B cell (primary cell): ENCODE measurements around the gene OR4K17. TPM values are rescaled to one million over a fixed set of nuclear protein-coding genes. Genes with fewer than 3 reads are reported as not detected.

Experiments
- ATAC-seq: fragments of 200-7000 bp; cut with Tn5 transposase; one replicate; pipeline ENCODE4 v1.10.0; 2021; ENCODE audit warnings: low read depth, mild to moderate bottlenecking, moderate number of reproducible peaks, moderate library complexity
- CTCF ChIA-PET: fragments of 350-600 bp; sonication (Branson Sonifier 250); formaldehyde crosslinking; loops from one replicate; lab custom pipeline; 2021; ENCODE audit warnings: antibody characterized with exemption, inconsistent platforms; lab: Charles Lee
- POLR2A ChIA-PET: fragments of 350-600 bp; sonication (Branson Sonifier 250); formaldehyde crosslinking; loops from one replicate; lab custom pipeline; 2021; ENCODE audit warnings: antibody characterized with exemption; lab: Charles Lee
- DNase-seq: peaks from one replicate; pipeline ENCODE4 v3.0.0; 2013
- H2AFZ ChIP-seq: 2 replicates; pipeline ENCODE4 v1.6.1; 2012; ENCODE audit warnings: mild to moderate bottlenecking, low read depth, low read length; ENCODE audit not compliant: insufficient read depth, poor library complexity, severe bottlenecking
- H3K27ac ChIP-seq, 2 donors: 1 replicate in 1 of 2; 2 replicates in 1 of 2; pipeline ENCODE4 v1.5.1; 2012 to 2013; ENCODE audit warnings: low read length in 2 of 2, mild to moderate bottlenecking in 2 of 2, moderate library complexity in 1 of 2
- H3K27me3 ChIP-seq, 4 experiments: fragments of 200-600 bp in 1 of 4; sonication (generic) in 1 of 4; replicated peaks in 1 of 4; 1 replicate in 2 of 4; 2 replicates in 2 of 4; pipeline versions ENCODE4 v1.6.1 to v1.7.0; 2013 to 2016; ENCODE audit warnings: low read length in 3 of 4, mild to moderate bottlenecking in 2 of 4, mixed read lengths in 1 of 4, moderate library complexity in 1 of 4; ENCODE audit not compliant: insufficient read depth in 4 of 4, control insufficient read depth in 3 of 4; ENCODE audit errors: control extremely low read depth in 1 of 4
- H3K36me3 ChIP-seq, 2 experiments: replicated peaks in 1 of 2; 1 replicate in 1 of 2; 2 replicates in 1 of 2; pipeline versions ENCODE4 v1.6.1 to v1.7.1; 2013; ENCODE audit warnings: low read length in 1 of 2; ENCODE audit not compliant: insufficient read depth in 2 of 2, control insufficient read depth in 1 of 2; ENCODE audit errors: control extremely low read depth in 1 of 2, extremely low read depth in 1 of 2
- H3K4me1 ChIP-seq, 2 donors: fragments of 200-600 bp in 1 of 2; sonication (generic) in 1 of 2; 1 replicate in 1 of 2; 2 replicates in 1 of 2; pipeline versions ENCODE4 v1.5.1 to v1.6.1; 2013 to 2017; ENCODE audit warnings: low read length in 2 of 2; ENCODE audit not compliant: control insufficient read depth in 2 of 2, insufficient read depth in 2 of 2
- H3K4me2 ChIP-seq: replicated peaks from 2 replicates; pipeline ENCODE3; 2012; ENCODE audit warnings: mild to moderate bottlenecking, low read depth, low read length; ENCODE audit not compliant: poor library complexity, severe bottlenecking
- H3K4me3 ChIP-seq, 5 experiments: fragments of 200-600 bp in 1 of 5; sonication (generic) in 1 of 5; 1 replicate in 3 of 5; 2 replicates in 2 of 5; pipeline versions ENCODE4 v1.5.1 to v1.7.0; 2011 to 2016; ENCODE audit warnings: low read length in 4 of 5, mild to moderate bottlenecking in 4 of 5, low read depth in 2 of 5, control low read depth in 1 of 5, moderate library complexity in 1 of 5; ENCODE audit not compliant: insufficient read depth in 1 of 5; ENCODE audit errors: control extremely low read depth in 1 of 5, extremely low read depth in 1 of 5
- H3K79me2 ChIP-seq: fragments of 200-600 bp; sonication (generic); one replicate; pipeline ENCODE4 v1.6.0; 2016; ENCODE audit warnings: low read length; ENCODE audit not compliant: control insufficient read depth, insufficient read depth
- H3K9ac ChIP-seq: fragments of 200-600 bp; sonication (generic); 2 replicates; pipeline ENCODE4 v1.6.1; 2017; ENCODE audit warnings: mild to moderate bottlenecking, low read length, moderate library complexity
- H3K9me3 ChIP-seq, 3 donors: one replicate each; pipeline versions ENCODE4 v1.6.1 to v1.7.1; 2013; ENCODE audit warnings: low read length in 2 of 3; ENCODE audit not compliant: control insufficient read depth in 2 of 3, insufficient read depth in 1 of 3; ENCODE audit errors: control extremely low read depth in 1 of 3
- H4K20me1 ChIP-seq: 2 replicates; pipeline ENCODE4 v1.6.0; 2012; ENCODE audit warnings: mild to moderate bottlenecking, low read length; ENCODE audit not compliant: insufficient read depth, control insufficient read depth, poor library complexity, severe bottlenecking
- H3K27ac Mint-ChIP-seq: one replicate; pipeline ENCODE4 v1.8.0; 2021; ENCODE audit warnings: mixed read lengths
- H3K27me3 Mint-ChIP-seq: one replicate; pipeline ENCODE4 v1.8.0; 2021; ENCODE audit warnings: mixed read lengths
- H3K4me1 Mint-ChIP-seq: one replicate; pipeline ENCODE4 v1.8.0; 2021; ENCODE audit warnings: mixed read lengths
- H3K4me3 Mint-ChIP-seq: one replicate; pipeline ENCODE4 v1.8.0; 2021; ENCODE audit warnings: mixed read lengths
- H3K9me3 Mint-ChIP-seq: one replicate; pipeline ENCODE4 v1.8.0; 2022; ENCODE audit warnings: mixed read lengths; ENCODE audit not compliant: insufficient read depth
- EZH2 ChIP-seq: IDR thresholded peaks from 2 replicates; pipeline ENCODE4 v1.6.1; 2012; ENCODE audit warnings: borderline replicate concordance, low read depth, mild to moderate bottlenecking, moderate library complexity, low read length; ENCODE audit not compliant: insufficient read depth, poor library complexity, severe bottlenecking
- WGBS: methylation state at CpG from one replicate; pipeline ENCODE4 v1.1.5; 2013; ENCODE audit warnings: missing lambda C conversion rate; ENCODE audit not compliant: insufficient coverage; 5-methylcytosine and 5-hydroxymethylcytosine counted together
- intact Hi-C: fragments of 100-400 bp; cut with micrococcal nuclease; formaldehyde crosslinking; loops from one replicate; pipeline ENCODE4 v1.10.0; 2022
- polyA minus RNA-seq: library from RNA; depleted of rRNA, polyadenylated mRNA; stranded (reverse); fragments of >200 nt; gene quantifications from 2 replicates; pipeline ENCODE4 v1.2.3, GENCODE V29; 2012
- polyA plus RNA-seq: library from polyadenylated mRNA; depleted of rRNA; stranded (reverse); fragments of >200 nt; gene quantifications from 2 replicates; pipeline ENCODE4 v1.2.3, GENCODE V29; 2012
- total RNA-seq, 2 donors: library from RNA; stranded (reverse); fragments of 120-200 nt in 1 of 2; gene quantifications; 1 replicate in 1 of 2; 2 replicates in 1 of 2; pipeline versions ENCODE4 v1.2.3 to v1.2.4, GENCODE V29; 2013 to 2022
- TF ChIP-seq, protein P1 (sequence below): fragments of 200-600 bp; IDR thresholded peaks from one replicate; pipeline ENCODE4 v1.8.0; 2022; ENCODE audit warnings: antibody characterized with exemption, mild to moderate bottlenecking

Gene OR4K17, protein sequence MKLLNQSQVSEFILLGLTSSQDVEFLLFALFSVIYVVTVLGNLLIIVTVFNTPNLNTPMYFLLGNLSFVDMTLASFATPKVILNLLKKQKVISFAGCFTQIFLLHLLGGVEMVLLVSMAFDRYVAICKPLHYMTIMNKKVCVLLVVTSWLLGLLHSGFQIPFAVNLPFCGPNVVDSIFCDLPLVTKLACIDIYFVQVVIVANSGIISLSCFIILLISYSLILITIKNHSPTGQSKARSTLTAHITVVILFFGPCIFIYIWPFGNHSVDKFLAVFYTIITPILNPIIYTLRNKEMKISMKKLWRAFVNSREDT
- total RNA-seq: not detected in 2 replicates
- total RNA-seq (2013): not detected
- not detected in 2 replicates for polyA plus RNA-seq
- polyA minus RNA-seq: not detected in 2 replicates

DNA sequence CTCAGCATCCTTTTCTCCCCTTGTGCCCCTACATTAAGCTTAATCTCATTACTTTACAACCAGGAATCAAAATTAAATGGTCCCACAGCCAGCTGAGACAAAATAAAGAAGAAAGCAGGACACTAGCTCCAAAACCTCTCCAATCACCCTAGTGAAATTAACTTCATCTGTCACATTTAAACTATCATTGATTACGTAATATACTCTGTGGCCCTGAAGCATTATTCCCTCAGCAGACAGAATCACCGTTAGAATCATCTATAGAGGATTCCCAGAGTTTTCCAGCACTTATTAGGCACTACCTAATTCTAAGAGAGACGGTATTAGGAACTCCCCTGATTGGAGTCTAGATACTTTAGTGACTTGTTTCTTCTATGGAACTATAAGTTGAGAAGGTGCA, at the start of gene OR4K17:
OR4K17 (plus strand) TSS at position 302 of the 400 bp plus-strand sequence. CDS start 6,761 bp downstream, outside the sequence.
- TF ChIP-seq, protein P1, sequence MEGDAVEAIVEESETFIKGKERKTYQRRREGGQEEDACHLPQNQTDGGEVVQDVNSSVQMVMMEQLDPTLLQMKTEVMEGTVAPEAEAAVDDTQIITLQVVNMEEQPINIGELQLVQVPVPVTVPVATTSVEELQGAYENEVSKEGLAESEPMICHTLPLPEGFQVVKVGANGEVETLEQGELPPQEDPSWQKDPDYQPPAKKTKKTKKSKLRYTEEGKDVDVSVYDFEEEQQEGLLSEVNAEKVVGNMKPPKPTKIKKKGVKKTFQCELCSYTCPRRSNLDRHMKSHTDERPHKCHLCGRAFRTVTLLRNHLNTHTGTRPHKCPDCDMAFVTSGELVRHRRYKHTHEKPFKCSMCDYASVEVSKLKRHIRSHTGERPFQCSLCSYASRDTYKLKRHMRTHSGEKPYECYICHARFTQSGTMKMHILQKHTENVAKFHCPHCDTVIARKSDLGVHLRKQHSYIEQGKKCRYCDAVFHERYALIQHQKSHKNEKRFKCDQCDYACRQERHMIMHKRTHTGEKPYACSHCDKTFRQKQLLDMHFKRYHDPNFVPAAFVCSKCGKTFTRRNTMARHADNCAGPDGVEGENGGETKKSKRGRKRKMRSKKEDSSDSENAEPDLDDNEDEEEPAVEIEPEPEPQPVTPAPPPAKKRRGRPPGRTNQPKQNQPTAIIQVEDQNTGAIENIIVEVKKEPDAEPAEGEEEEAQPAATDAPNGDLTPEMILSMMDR: no peak
- no peak for TF ChIP-seq EZH2
- Histone ChIP-seq H3K27ac (no peak within 1 kb of the TSS), H3K4me3 (no peak within 1 kb of the TSS), H3K27me3 (no peaks in the 10 kb centered on the region), H4K20me1 (no peaks in the 10 kb centered on the region), H2AFZ (no peak within 1 kb of the TSS), H3K4me2 (no peak within 1 kb of the TSS), H3K79me2 (no peaks in the 10 kb centered on the region), H3K36me3 (no peaks in the 10 kb centered on the region), H3K9ac (no peak within 1 kb of the TSS), H3K9me3 (no peaks in the 10 kb centered on the region), H3K4me1 (no peaks in the 10 kb centered on the region)
- ChIA-PET CTCF (no interaction called here), POLR2A (no interaction called here)
- Mint-ChIP-seq H3K9me3 (no peaks in the 10 kb centered on the region), H3K27ac (no peak within 1 kb of the TSS), H3K4me3 (no peak within 1 kb of the TSS), H3K4me1 (no peaks in the 10 kb centered on the region), H3K27me3 (no peaks in the 10 kb centered on the region)
- WGBS: 40% methylated on average over 1 of the region's 3 CpGs
- DNase-seq (no peak), ATAC-seq (no peak)
- intact Hi-C loops: no loop called here

DNA sequence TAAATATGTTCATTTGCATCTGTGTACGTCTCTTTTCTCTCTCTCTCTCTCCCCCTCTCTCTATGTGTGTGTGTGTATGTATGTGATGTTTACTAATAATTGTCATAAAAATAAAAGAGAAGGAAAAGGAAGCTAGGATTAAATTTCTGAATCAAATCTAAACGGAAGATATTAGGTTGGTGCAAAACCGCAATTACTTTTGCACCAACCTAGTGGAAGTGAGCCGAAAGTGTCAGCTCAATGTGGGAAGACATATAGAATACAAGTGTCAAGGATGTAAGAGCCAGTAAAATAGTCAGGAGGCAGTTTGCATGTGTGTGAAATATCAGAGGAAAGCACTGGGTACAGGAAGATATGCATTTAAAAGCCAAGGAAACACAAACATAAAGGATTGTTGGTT, 18.5 kb upstream of the OR4K17 start:
- Mint-ChIP-seq H3K4me3 (no peak overlapping the region), H3K27me3 (no peaks in the 10 kb centered on the region), H3K9me3 (no peaks in the 10 kb centered on the region), H3K27ac (no peak overlapping the region), H3K4me1 (no peaks in the 10 kb centered on the region)
- H3K4me2 ChIP-seq: no peak overlapping the region
- no peak overlapping the region for H2AFZ ChIP-seq
- H4K20me1 ChIP-seq: no peaks in the 10 kb centered on the region
- CTCF ChIA-PET: interaction anchor here (0.6 kb wide), 1 partner anchor 597 kb away, joined by 3 read pairs; no protein-coding TSS in a partner anchor
- POLR2A ChIA-PET: no interaction called here
- intact Hi-C loops: no loop called here
- no peaks in the 10 kb centered on the region for H3K36me3 ChIP-seq
- peaks cover 0 to 3% (median 0%) of the 10 kb centered on the region in 4 experiments for H3K27me3 ChIP-seq
- no peak overlapping the region for H3K4me3 ChIP-seq
- ATAC-seq (no peak), DNase-seq (no peak)
- H3K9ac ChIP-seq: no peak overlapping the region
- WGBS: 10% methylated on average over 2 of the region's 4 CpGs
- peaks cover 0 to 1% (median 0%) of the 10 kb centered on the region in 3 donors for H3K9me3 ChIP-seq
- H3K27ac ChIP-seq: no peak overlapping the region
- TF ChIP-seq, protein P1: no peak
- no peak for TF ChIP-seq EZH2
- H3K4me1 ChIP-seq: no peaks in the 10 kb centered on the region
- H3K79me2 ChIP-seq: no peaks in the 10 kb centered on the region
